Mucosa of descending colon (tissue), 3 donors: ENCODE results near the gene ADIPOR2. TPM values are rescaled to one million over a fixed set of nuclear protein-coding genes. Genes with fewer than 3 reads are reported as not detected.
A peak's percentile ranks its signal among the peaks of the same experiment; 100 is the strongest.
"Not testable (repeated sequence)": the region's sequence is repeated elsewhere in the genome, so short reads cannot be mapped to it uniquely, and the experiment has no call there.

Experiments
- ATAC-seq: fragments of 200-7000 bp; cut with Tn5 transposase; one replicate; pipeline ENCODE4 v1.9.1; 2020; ENCODE audit warnings: mild to moderate bottlenecking, moderate library complexity
- DNase-seq, 3 donors: peaks; one replicate each; pipeline ENCODE4 v3.0.0-alpha.2; 2020
- H3K36me3 ChIP-seq: fragments of 200-600 bp; one replicate; pipeline ENCODE4 v1.8.0; 2021; ENCODE audit warnings: low read depth, mild to moderate bottlenecking
- H3K4me1 ChIP-seq: fragments of 200-600 bp; one replicate; pipeline ENCODE4 v1.8.0; 2021; ENCODE audit warnings: low read depth, mild to moderate bottlenecking
- H3K4me3 ChIP-seq: fragments of 200-600 bp; one replicate; pipeline ENCODE4 v1.8.0; 2021; ENCODE audit warnings: mild to moderate bottlenecking
- H3K9me3 ChIP-seq: fragments of 200-600 bp; one replicate; pipeline ENCODE4 v1.8.0; 2021; ENCODE audit warnings: mild to moderate bottlenecking
- intact Hi-C, 2 donors: fragments of 100-400 bp; cut with DNase I in 1 of 2; cut with micrococcal nuclease in 1 of 2; formaldehyde crosslinking; loops; one replicate each; pipeline versions ENCODE4 v1.11.0 to v1.11.1; 2022; cut with DNase I, micrococcal nuclease
- total RNA-seq, 3 donors: library from RNA; stranded (reverse); fragmentation: NEBNext Ultra II Directional in 2 of 3; extraction: Animal tissue kit (Norgen Biotek cat#: 25700) in 2 of 3; gene quantifications; one replicate each; pipeline versions ENCODE4 v1.2.1 to v1.2.4, GENCODE V29; 2021 to 2023
- TF ChIP-seq, protein P1 (sequence below): fragments of 200-600 bp; IDR thresholded peaks from one replicate; pipeline ENCODE4 v1.8.0; 2022; ENCODE audit warnings: antibody characterized with exemption, mild to moderate bottlenecking
- donor health status: DM: no; HTN: no; CAD: no; lungs with moderate emphysema.
- donor health status: DM: no; HTN: no; CAD: no.
- donor health status: DM: no; HTN: yes; CAD: no.

Gene ADIPOR2
- total RNA-seq, 3 donors from 2014 or later, result 76.1 to 119 (median 98.5) TPM

DNA sequence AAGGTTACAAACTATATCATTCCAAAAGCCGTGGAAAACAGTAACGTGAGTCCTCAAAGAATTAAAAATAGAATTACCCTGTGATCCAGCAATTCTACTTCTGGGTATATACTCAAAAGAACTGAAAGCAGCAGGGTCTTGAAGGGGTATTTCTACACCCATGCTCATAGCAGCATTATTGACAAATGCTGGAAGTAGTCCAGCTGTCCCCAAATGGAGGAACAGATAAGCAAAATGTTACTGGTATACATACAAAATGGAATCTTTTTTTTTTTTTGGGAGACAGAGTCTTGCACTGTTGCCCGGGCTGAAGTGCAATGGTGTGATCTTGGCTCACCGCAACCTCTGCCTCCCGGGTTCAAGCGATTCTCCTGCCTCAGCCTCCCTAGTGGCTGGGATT, 32.9 kb downstream of the ADIPOR2 start:
- TF ChIP-seq, protein P1, sequence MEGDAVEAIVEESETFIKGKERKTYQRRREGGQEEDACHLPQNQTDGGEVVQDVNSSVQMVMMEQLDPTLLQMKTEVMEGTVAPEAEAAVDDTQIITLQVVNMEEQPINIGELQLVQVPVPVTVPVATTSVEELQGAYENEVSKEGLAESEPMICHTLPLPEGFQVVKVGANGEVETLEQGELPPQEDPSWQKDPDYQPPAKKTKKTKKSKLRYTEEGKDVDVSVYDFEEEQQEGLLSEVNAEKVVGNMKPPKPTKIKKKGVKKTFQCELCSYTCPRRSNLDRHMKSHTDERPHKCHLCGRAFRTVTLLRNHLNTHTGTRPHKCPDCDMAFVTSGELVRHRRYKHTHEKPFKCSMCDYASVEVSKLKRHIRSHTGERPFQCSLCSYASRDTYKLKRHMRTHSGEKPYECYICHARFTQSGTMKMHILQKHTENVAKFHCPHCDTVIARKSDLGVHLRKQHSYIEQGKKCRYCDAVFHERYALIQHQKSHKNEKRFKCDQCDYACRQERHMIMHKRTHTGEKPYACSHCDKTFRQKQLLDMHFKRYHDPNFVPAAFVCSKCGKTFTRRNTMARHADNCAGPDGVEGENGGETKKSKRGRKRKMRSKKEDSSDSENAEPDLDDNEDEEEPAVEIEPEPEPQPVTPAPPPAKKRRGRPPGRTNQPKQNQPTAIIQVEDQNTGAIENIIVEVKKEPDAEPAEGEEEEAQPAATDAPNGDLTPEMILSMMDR, result no peak
- Histone ChIP-seq H3K4me3 (no peak overlapping the region), H3K36me3 (no peaks in the 10 kb centered on the region), H3K9me3 (no peaks in the 10 kb centered on the region), H3K4me1 (peaks cover 11% of the 10 kb centered on the region)
- intact Hi-C loops, result no loop called here
- DNase-seq (no peak), ATAC-seq (no peak)

DNA sequence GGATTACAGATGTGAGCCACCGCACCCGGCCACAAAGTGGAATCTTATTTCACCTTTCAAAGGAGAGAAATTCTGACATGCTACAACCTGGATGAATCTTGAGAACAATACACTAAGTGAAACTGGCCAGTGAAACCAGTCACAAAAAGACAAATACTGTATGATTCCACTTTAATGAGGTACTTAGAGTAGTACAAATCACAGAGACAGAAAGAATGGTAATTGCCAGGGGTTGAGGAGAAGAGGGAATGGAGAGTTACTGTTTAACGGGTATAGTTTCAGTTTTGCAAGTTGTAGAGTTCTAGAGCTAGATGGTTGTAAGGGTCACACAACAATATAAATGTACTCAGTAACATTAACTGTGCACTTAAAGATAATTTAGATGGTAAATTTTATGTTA, 33.4 kb downstream of the ADIPOR2 start:
- intact Hi-C loops, result no loop called here
- no peak for ATAC-seq
- TF ChIP-seq, protein P1, result no peak
- Histone ChIP-seq H3K36me3 (no peaks in the 10 kb centered on the region), H3K9me3 (no peaks in the 10 kb centered on the region), H3K4me1 (peaks cover 8% of the 10 kb centered on the region), H3K4me3 (no peak overlapping the region)
- DNase-seq, result no peak

DNA sequence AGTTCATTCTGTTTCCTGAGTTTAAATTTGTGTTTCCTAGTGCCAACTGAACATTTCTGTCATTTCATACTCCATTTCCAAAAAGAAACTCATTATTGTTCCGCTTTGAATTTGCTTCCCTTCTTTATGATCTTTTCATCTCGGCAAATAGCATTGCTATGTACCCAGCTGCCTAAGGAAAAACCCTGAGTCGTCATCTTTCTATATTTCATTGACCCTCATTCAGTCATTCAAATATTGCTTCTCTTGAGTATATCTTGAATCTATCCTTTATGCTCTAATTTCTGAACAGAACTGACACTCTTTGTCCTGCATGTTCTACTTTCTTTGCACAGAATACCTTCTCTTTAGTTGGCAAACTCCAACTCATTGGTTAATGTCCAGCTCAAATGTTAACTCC, 35.9 kb downstream of the ADIPOR2 start:
- Histone ChIP-seq H3K4me1 (peaks cover 6% of the 10 kb centered on the region), H3K36me3 (no peaks in the 10 kb centered on the region), H3K9me3 (no peaks in the 10 kb centered on the region), H3K4me3 (no peak overlapping the region)
- TF ChIP-seq, protein P1, result no peak
- intact Hi-C loops, result no loop called here
- no peak for DNase-seq
- ATAC-seq, result no peak

DNA sequence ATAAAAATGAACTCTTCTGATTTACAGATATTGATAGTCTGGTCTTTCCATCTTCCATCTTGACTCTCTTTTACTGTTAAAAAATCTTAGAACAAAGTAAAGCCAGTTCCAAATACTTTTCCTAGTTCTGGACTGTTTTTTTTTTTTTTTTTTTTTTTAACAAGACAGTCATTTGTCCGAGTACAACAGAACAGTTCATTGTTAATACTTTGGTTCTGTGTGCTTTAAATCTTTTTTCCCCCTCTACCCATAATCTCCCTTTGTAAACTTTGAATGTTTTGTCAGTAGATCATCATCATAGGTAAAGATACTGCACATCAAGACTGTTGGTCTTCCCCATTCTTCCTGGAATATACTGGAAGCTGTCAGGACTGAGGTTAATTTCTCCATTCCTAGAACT, 38.0 kb downstream of the ADIPOR2 start:
- intact Hi-C loops, result no loop called here
- no peak overlapping the region for H3K4me3 ChIP-seq

DNA sequence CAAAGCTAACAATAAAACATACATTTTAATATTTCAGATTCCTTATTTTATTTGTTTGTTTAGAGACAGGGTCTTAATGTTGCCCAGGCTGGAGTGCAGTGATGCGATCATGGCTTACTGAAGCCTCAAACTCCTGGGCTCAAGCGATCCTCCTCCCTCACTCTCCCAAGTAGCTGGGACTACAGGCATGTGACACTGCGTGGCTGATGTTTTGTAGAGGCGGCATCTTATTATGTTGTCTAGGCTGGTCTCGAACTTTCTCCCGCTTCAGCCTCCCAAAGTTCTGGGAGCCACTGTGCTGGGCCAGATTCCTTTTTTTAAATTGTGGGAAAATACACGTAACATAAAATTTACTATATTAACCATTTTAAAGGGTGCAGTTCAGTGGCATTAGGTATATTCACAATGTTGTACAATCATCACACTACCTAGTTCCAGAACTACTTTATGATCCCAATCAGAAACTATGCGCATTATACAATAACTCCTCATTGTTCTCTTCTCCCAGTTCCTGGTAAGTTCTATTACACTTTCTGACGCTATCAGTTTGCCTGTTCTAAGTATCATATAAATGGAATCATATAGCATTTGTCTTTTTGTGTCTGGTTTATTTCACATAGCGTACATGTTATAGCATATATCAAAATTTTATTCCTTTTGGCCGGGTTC, 40.3 kb downstream of the ADIPOR2 start:
- ATAC-seq (peak; percentile 91), DNase-seq (no peak)
- Histone ChIP-seq H3K4me3 (no peak overlapping the region), H3K36me3 (no peaks in the 10 kb centered on the region), H3K9me3 (no peaks in the 10 kb centered on the region), H3K4me1 (peaks cover 8% of the 10 kb centered on the region)
- TF ChIP-seq, protein P1, result no peak
- intact Hi-C loops, result no loop called here

More for the DNA sequence above, 38.0 kb downstream of the ADIPOR2 start:
- TF ChIP-seq, protein P1, result no peak
- H3K4me1 ChIP-seq, result peaks cover 8% of the 10 kb centered on the region
- ATAC-seq, result no peak
- H3K36me3 ChIP-seq, result no peaks in the 10 kb centered on the region
- H3K9me3 ChIP-seq, result no peaks in the 10 kb centered on the region
- DNase-seq, result no peak

DNA sequence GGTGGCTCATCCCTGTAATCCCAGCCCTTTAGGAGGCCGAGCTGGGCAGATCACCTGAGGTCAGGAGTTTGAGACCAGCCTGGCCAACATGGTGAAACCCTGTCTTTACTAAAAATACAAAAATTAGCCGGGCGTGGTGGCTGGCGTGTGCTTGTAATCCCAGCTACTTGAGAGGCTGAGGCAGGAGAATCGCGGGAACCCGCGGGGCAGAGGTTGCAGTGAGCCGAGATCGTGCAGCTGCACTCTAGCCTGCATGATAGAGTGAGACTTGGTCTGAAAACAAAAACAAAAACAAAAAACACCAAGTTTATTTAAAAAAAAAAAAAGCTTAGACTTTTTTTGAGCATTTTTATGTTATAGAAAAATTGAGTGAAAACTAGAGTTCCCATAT, 40.8 kb downstream of the ADIPOR2 start:
- H3K9me3 ChIP-seq, H3K4me1 ChIP-seq, DNase-seq, intact Hi-C loops, ATAC-seq, H3K4me3 ChIP-seq, H3K36me3 ChIP-seq: not testable (repeated sequence)
